B cell (primary cell): ENCODE results near the gene DDX52. TPM values are rescaled to one million over a fixed set of nuclear protein-coding genes. Genes with fewer than 3 reads are reported as not detected.

Source experiments
- ATAC-seq: fragments of 200-7000 bp; cut with Tn5 transposase; one replicate; pipeline ENCODE4 v1.10.0; 2021; ENCODE audit warnings: low read depth, mild to moderate bottlenecking, moderate number of reproducible peaks, moderate library complexity
- CTCF ChIA-PET: fragments of 350-600 bp; sonication (Branson Sonifier 250); formaldehyde crosslinking; loops from one replicate; lab custom pipeline; 2021; ENCODE audit warnings: antibody characterized with exemption, inconsistent platforms; lab: Charles Lee
- POLR2A ChIA-PET: fragments of 350-600 bp; sonication (Branson Sonifier 250); formaldehyde crosslinking; loops from one replicate; lab custom pipeline; 2021; ENCODE audit warnings: antibody characterized with exemption; lab: Charles Lee
- DNase-seq: peaks from one replicate; pipeline ENCODE4 v3.0.0; 2013
- H2AFZ ChIP-seq: 2 replicates; pipeline ENCODE4 v1.6.1; 2012; ENCODE audit warnings: mild to moderate bottlenecking, low read depth, low read length; ENCODE audit not compliant: insufficient read depth, poor library complexity, severe bottlenecking
- H3K27ac ChIP-seq, 2 donors: 1 replicate in 1 of 2; 2 replicates in 1 of 2; pipeline ENCODE4 v1.5.1; 2012 to 2013; ENCODE audit warnings: low read length in 2 of 2, mild to moderate bottlenecking in 2 of 2, moderate library complexity in 1 of 2
- H3K27me3 ChIP-seq, 4 experiments: fragments of 200-600 bp in 1 of 4; sonication (generic) in 1 of 4; replicated peaks in 1 of 4; 1 replicate in 2 of 4; 2 replicates in 2 of 4; pipeline versions ENCODE4 v1.6.1 to v1.7.0; 2013 to 2016; ENCODE audit warnings: low read length in 3 of 4, mild to moderate bottlenecking in 2 of 4, mixed read lengths in 1 of 4, moderate library complexity in 1 of 4; ENCODE audit not compliant: insufficient read depth in 4 of 4, control insufficient read depth in 3 of 4; ENCODE audit errors: control extremely low read depth in 1 of 4
- H3K36me3 ChIP-seq, 2 experiments: replicated peaks in 1 of 2; 1 replicate in 1 of 2; 2 replicates in 1 of 2; pipeline versions ENCODE4 v1.6.1 to v1.7.1; 2013; ENCODE audit warnings: low read length in 1 of 2; ENCODE audit not compliant: insufficient read depth in 2 of 2, control insufficient read depth in 1 of 2; ENCODE audit errors: control extremely low read depth in 1 of 2, extremely low read depth in 1 of 2
- H3K4me1 ChIP-seq, 2 donors: fragments of 200-600 bp in 1 of 2; sonication (generic) in 1 of 2; 1 replicate in 1 of 2; 2 replicates in 1 of 2; pipeline versions ENCODE4 v1.5.1 to v1.6.1; 2013 to 2017; ENCODE audit warnings: low read length in 2 of 2; ENCODE audit not compliant: control insufficient read depth in 2 of 2, insufficient read depth in 2 of 2
- H3K4me2 ChIP-seq: replicated peaks from 2 replicates; pipeline ENCODE3; 2012; ENCODE audit warnings: mild to moderate bottlenecking, low read depth, low read length; ENCODE audit not compliant: poor library complexity, severe bottlenecking
- H3K4me3 ChIP-seq, 5 experiments: fragments of 200-600 bp in 1 of 5; sonication (generic) in 1 of 5; 1 replicate in 3 of 5; 2 replicates in 2 of 5; pipeline versions ENCODE4 v1.5.1 to v1.7.0; 2011 to 2016; ENCODE audit warnings: low read length in 4 of 5, mild to moderate bottlenecking in 4 of 5, low read depth in 2 of 5, control low read depth in 1 of 5, moderate library complexity in 1 of 5; ENCODE audit not compliant: insufficient read depth in 1 of 5; ENCODE audit errors: control extremely low read depth in 1 of 5, extremely low read depth in 1 of 5
- H3K79me2 ChIP-seq: fragments of 200-600 bp; sonication (generic); one replicate; pipeline ENCODE4 v1.6.0; 2016; ENCODE audit warnings: low read length; ENCODE audit not compliant: control insufficient read depth, insufficient read depth
- H3K9ac ChIP-seq: fragments of 200-600 bp; sonication (generic); 2 replicates; pipeline ENCODE4 v1.6.1; 2017; ENCODE audit warnings: mild to moderate bottlenecking, low read length, moderate library complexity
- H3K9me3 ChIP-seq, 3 donors: one replicate each; pipeline versions ENCODE4 v1.6.1 to v1.7.1; 2013; ENCODE audit warnings: low read length in 2 of 3; ENCODE audit not compliant: control insufficient read depth in 2 of 3, insufficient read depth in 1 of 3; ENCODE audit errors: control extremely low read depth in 1 of 3
- H4K20me1 ChIP-seq: 2 replicates; pipeline ENCODE4 v1.6.0; 2012; ENCODE audit warnings: mild to moderate bottlenecking, low read length; ENCODE audit not compliant: insufficient read depth, control insufficient read depth, poor library complexity, severe bottlenecking
- H3K27ac Mint-ChIP-seq: one replicate; pipeline ENCODE4 v1.8.0; 2021; ENCODE audit warnings: mixed read lengths
- H3K27me3 Mint-ChIP-seq: one replicate; pipeline ENCODE4 v1.8.0; 2021; ENCODE audit warnings: mixed read lengths
- H3K4me1 Mint-ChIP-seq: one replicate; pipeline ENCODE4 v1.8.0; 2021; ENCODE audit warnings: mixed read lengths
- H3K4me3 Mint-ChIP-seq: one replicate; pipeline ENCODE4 v1.8.0; 2021; ENCODE audit warnings: mixed read lengths
- H3K9me3 Mint-ChIP-seq: one replicate; pipeline ENCODE4 v1.8.0; 2022; ENCODE audit warnings: mixed read lengths; ENCODE audit not compliant: insufficient read depth
- EZH2 ChIP-seq: IDR thresholded peaks from 2 replicates; pipeline ENCODE4 v1.6.1; 2012; ENCODE audit warnings: borderline replicate concordance, low read depth, mild to moderate bottlenecking, moderate library complexity, low read length; ENCODE audit not compliant: insufficient read depth, poor library complexity, severe bottlenecking
- WGBS: methylation state at CpG from one replicate; pipeline ENCODE4 v1.1.5; 2013; ENCODE audit warnings: missing lambda C conversion rate; ENCODE audit not compliant: insufficient coverage; 5-methylcytosine and 5-hydroxymethylcytosine counted together
- intact Hi-C: fragments of 100-400 bp; cut with micrococcal nuclease; formaldehyde crosslinking; loops from one replicate; pipeline ENCODE4 v1.10.0; 2022
- polyA plus RNA-seq: library from polyadenylated mRNA; depleted of rRNA; stranded (reverse); fragments of >200 nt; gene quantifications from 2 replicates; pipeline ENCODE4 v1.2.3, GENCODE V29; 2012
- total RNA-seq, 2 donors: library from RNA; stranded (reverse); fragments of 120-200 nt in 1 of 2; gene quantifications; 1 replicate in 1 of 2; 2 replicates in 1 of 2; pipeline versions ENCODE4 v1.2.3 to v1.2.4, GENCODE V29; 2013 to 2022
- TF ChIP-seq, protein P1 (sequence below): fragments of 200-600 bp; IDR thresholded peaks from one replicate; pipeline ENCODE4 v1.8.0; 2022; ENCODE audit warnings: antibody characterized with exemption, mild to moderate bottlenecking

The DDX52 gene
- total and polyA plus RNA-seq, 2 donors (not counting 1 experiment from before 2014, with no cell fraction given), result 5.7 to 38.2 TPM

GRCh38 chr17:37568350-37569053 is 74.7 kb downstream of the DDX52 start:
- Histone ChIP-seq H3K4me2 (no peak overlapping the region), H3K9ac (no peak overlapping the region), H3K27ac (no peak overlapping the region), H3K4me1 (no peaks in the 10 kb centered on the region), H3K4me3 (no peak overlapping the region), H3K79me2 (peaks cover 14% of the 10 kb centered on the region), H4K20me1 (peaks cover 12% of the 10 kb centered on the region), H2AFZ (no peak overlapping the region), H3K9me3 (peaks cover 0 to 3% (median 2%) of the 10 kb centered on the region in 3 donors), H3K27me3 (no peaks in the 10 kb centered on the region), H3K36me3 (peaks cover 30 to 79% of the 10 kb centered on the region in 2 experiments)
- TF ChIP-seq, protein P1, sequence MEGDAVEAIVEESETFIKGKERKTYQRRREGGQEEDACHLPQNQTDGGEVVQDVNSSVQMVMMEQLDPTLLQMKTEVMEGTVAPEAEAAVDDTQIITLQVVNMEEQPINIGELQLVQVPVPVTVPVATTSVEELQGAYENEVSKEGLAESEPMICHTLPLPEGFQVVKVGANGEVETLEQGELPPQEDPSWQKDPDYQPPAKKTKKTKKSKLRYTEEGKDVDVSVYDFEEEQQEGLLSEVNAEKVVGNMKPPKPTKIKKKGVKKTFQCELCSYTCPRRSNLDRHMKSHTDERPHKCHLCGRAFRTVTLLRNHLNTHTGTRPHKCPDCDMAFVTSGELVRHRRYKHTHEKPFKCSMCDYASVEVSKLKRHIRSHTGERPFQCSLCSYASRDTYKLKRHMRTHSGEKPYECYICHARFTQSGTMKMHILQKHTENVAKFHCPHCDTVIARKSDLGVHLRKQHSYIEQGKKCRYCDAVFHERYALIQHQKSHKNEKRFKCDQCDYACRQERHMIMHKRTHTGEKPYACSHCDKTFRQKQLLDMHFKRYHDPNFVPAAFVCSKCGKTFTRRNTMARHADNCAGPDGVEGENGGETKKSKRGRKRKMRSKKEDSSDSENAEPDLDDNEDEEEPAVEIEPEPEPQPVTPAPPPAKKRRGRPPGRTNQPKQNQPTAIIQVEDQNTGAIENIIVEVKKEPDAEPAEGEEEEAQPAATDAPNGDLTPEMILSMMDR, result no peak
- TF ChIP-seq EZH2, result no peak
- H3K4me3 Mint-ChIP-seq, result no peak overlapping the region
- H3K9me3 Mint-ChIP-seq, result no peaks in the 10 kb centered on the region
- DNase-seq (no peak), ATAC-seq (no peak)
- CTCF ChIA-PET, result interaction anchor here (1.2 to 2.3 kb wide), 3 partner anchors 84 to 223 kb away, joined by 3 to 7 read pairs (median 3); no protein-coding TSS in a partner anchor
- no CpG with 5 or more reads among the region's 2 CpGs for WGBS
- intact Hi-C loops, result no loop called here
- H3K4me1 Mint-ChIP-seq, result peaks cover 4% of the 10 kb centered on the region
- POLR2A ChIA-PET, result no interaction called here
- no peak overlapping the region for H3K27ac Mint-ChIP-seq
- no peaks in the 10 kb centered on the region for H3K27me3 Mint-ChIP-seq

DNA sequence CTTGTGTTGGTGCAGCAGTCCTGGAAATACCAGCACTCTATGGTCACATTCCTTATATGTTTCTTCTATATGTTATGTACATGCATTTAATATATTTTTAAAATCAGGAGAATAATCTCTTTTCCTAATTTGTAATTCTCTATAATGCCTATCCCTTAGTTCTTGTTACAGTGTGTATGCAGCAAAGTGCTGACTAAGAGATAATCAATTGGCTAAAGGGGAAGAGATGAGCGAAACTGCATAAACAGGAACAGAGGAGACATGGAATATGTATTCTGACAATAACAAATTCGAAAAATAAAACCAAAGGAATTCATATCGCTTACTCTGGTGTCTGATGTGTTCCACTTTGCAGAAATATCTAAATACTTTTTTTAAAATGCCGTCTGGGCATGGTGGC is 75.7 kb downstream of the DDX52 start:
- Mint-ChIP-seq H3K9me3 (no peaks in the 10 kb centered on the region), H3K4me1 (no peaks in the 10 kb centered on the region), H3K4me3 (no peak overlapping the region), H3K27ac (no peak overlapping the region), H3K27me3 (no peaks in the 10 kb centered on the region)
- no peak overlapping the region for H2AFZ ChIP-seq
- H3K9ac ChIP-seq, result no peak overlapping the region
- POLR2A ChIA-PET, result no interaction called here
- intact Hi-C loops, result no loop called here
- WGBS, result 100% methylated on average over 2 of the region's 4 CpGs
- H3K27me3 ChIP-seq, result no peaks in the 10 kb centered on the region
- peaks cover 27 to 77% of the 10 kb centered on the region in 2 experiments for H3K36me3 ChIP-seq
- no peak overlapping the region for H3K4me3 ChIP-seq
- H3K79me2 ChIP-seq, result peaks cover 14% of the 10 kb centered on the region
- H3K27ac ChIP-seq, result no peak overlapping the region
- no peaks in the 10 kb centered on the region for H3K4me1 ChIP-seq
- DNase-seq (no peak), ATAC-seq (no peak)
- TF ChIP-seq, protein P1, result no peak
- TF ChIP-seq EZH2, result no peak
- H4K20me1 ChIP-seq, result peaks cover 18% of the 10 kb centered on the region
- CTCF ChIA-PET, result no interaction called here
- peaks cover 0 to 3% (median 2%) of the 10 kb centered on the region in 3 donors for H3K9me3 ChIP-seq
- no peak overlapping the region for H3K4me2 ChIP-seq
